GM23338 (cell line): ENCODE results near the gene CCDC124. TPM values are rescaled to one million over a fixed set of nuclear protein-coding genes. Genes with fewer than 3 reads are reported as not detected.

ENCODE experiments used
- ATAC-seq: fragments of 200-7000 bp; cut with Tn5 transposase; 3 replicates; pipeline ENCODE4 v1.9.1; 2020
- DNase-seq: peaks from one replicate; pipeline ENCODE4 v3.0.0-alpha.2; 2015; ENCODE audit warnings: low spot score
- H2AFZ ChIP-seq: fragments of 200-600 bp; sonication (generic); 2 replicates; pipeline ENCODE4 v1.8.0; 2016; ENCODE audit warnings: antibody characterized with exemption, mild to moderate bottlenecking, moderate library complexity
- H3F3A ChIP-seq: fragments of 200-600 bp; sonication (generic); replicated peaks from 2 replicates; pipeline ENCODE4 v1.8.0; 2017; ENCODE audit warnings: antibody characterized with exemption, mixed run types, low read depth
- H3K27ac ChIP-seq: fragments of 200-600 bp; sonication (generic); 2 replicates; pipeline ENCODE4 v1.6.1; 2016; ENCODE audit warnings: low read depth
- H3K27me3 ChIP-seq: fragments of 200-600 bp; sonication (generic); 2 replicates; pipeline ENCODE4 v1.8.0; 2016; ENCODE audit warnings: mild to moderate bottlenecking, mixed run types, moderate library complexity; ENCODE audit not compliant: insufficient read depth
- H3K36me3 ChIP-seq: fragments of 200-600 bp; sonication (generic); 2 replicates; pipeline ENCODE4 v1.8.0; 2016; ENCODE audit warnings: mild to moderate bottlenecking; ENCODE audit not compliant: insufficient read depth
- H3K4me1 ChIP-seq: fragments of 200-600 bp; sonication (generic); 2 replicates; pipeline ENCODE4 v1.8.0; 2016; ENCODE audit warnings: mild to moderate bottlenecking, moderate library complexity; ENCODE audit not compliant: insufficient read depth
- H3K4me2 ChIP-seq: fragments of 200-600 bp; sonication (generic); 2 replicates; pipeline ENCODE4 v1.7.1; 2017; ENCODE audit warnings: mixed run types
- H3K4me3 ChIP-seq: fragments of 200-600 bp; sonication (generic); 2 replicates; pipeline ENCODE4 v1.6.1; 2016; ENCODE audit warnings: mixed run types
- H3K79me2 ChIP-seq: fragments of 200-600 bp; sonication (generic); replicated peaks from 2 replicates; pipeline ENCODE4 v1.8.0; 2017; ENCODE audit warnings: mild to moderate bottlenecking; ENCODE audit not compliant: insufficient read depth
- H3K9me2 ChIP-seq: fragments of 200-600 bp; sonication (generic); 2 replicates; pipeline ENCODE4 v1.8.0; 2017; ENCODE audit not compliant: insufficient read depth
- H4K20me1 ChIP-seq: fragments of 200-600 bp; sonication (generic); replicated peaks from 2 replicates; pipeline ENCODE4 v1.8.0; 2017; ENCODE audit warnings: mild to moderate bottlenecking; ENCODE audit not compliant: insufficient read depth
- H3K27ac Mint-ChIP-seq: 2 replicates; pipeline ENCODE4 v1.8.0; 2020; ENCODE audit warnings: inconsistent platforms, mild to moderate bottlenecking, moderate library complexity, mixed read lengths
- H3K27me3 Mint-ChIP-seq: 3 replicates; pipeline ENCODE4 v1.8.0; 2022; ENCODE audit warnings: low read depth, mild to moderate bottlenecking, moderate library complexity, mixed read lengths, inconsistent platforms; ENCODE audit not compliant: insufficient read depth, poor library complexity
- H3K36me3 Mint-ChIP-seq: 3 replicates; pipeline ENCODE4 v1.8.0; 2021; ENCODE audit warnings: low read depth, mild to moderate bottlenecking, inconsistent platforms, moderate library complexity, mixed read lengths
- H3K4me1 Mint-ChIP-seq: 3 replicates; pipeline ENCODE4 v1.8.0; 2020; ENCODE audit warnings: mild to moderate bottlenecking, inconsistent platforms, mixed read lengths
- H3K4me3 Mint-ChIP-seq: 3 replicates; pipeline ENCODE4 v1.8.0; 2021; ENCODE audit warnings: moderate library complexity, mild to moderate bottlenecking, inconsistent platforms, mixed read lengths
- H3K9me3 Mint-ChIP-seq: 3 replicates; pipeline ENCODE4 v1.8.0; 2020; ENCODE audit warnings: moderate library complexity, mild to moderate bottlenecking, inconsistent platforms, mixed read lengths
- CREB1 ChIP-seq: fragments of 250-450 bp; sonication (Bioruptor Pico); IDR thresholded peaks from 2 replicates; pipeline ENCODE4 v1.5.0; 2020; ENCODE audit warnings: low read depth, mild to moderate bottlenecking, moderate library complexity
- EZH2 ChIP-seq: fragments of 200-600 bp; sonication (generic); IDR thresholded peaks from one replicate; pipeline ENCODE4 v1.8.0; 2017; ENCODE audit warnings: antibody characterized with exemption, mild to moderate bottlenecking, low read depth; ENCODE audit not compliant: unreplicated experiment
- EZH2phosphoT487 ChIP-seq: fragments of 200-600 bp; sonication (generic); IDR thresholded peaks from one replicate; pipeline ENCODE4 v1.8.1; 2018; ENCODE audit warnings: antibody characterized with exemption; ENCODE audit not compliant: unreplicated experiment
- JUNB ChIP-seq: IDR thresholded peaks from one replicate; pipeline ENCODE4 v1.6.1; 2016; ENCODE audit warnings: antibody characterized with exemption; ENCODE audit not compliant: unreplicated experiment
- NANOG ChIP-seq: IDR thresholded peaks from 2 replicates; pipeline ENCODE4 v1.6.1; 2016; ENCODE audit warnings: antibody characterized with exemption, borderline replicate concordance
- POLR2AphosphoS5 ChIP-seq: IDR thresholded peaks from 2 replicates; pipeline ENCODE4 v1.6.1; 2016; ENCODE audit warnings: antibody characterized with exemption, low read depth
- STAT1 ChIP-seq: IDR thresholded peaks from one replicate; pipeline ENCODE4 v1.6.1; 2016; ENCODE audit warnings: antibody characterized with exemption; ENCODE audit not compliant: unreplicated experiment
- ZNF114 ChIP-seq: fragments of 250-450 bp; sonication (Bioruptor Pico); IDR thresholded peaks from 2 replicates; pipeline ENCODE4 v1.5.0; 2020; ENCODE audit warnings: mild to moderate bottlenecking, moderate library complexity
- ZNF331 ChIP-seq: fragments of 250-450 bp; sonication (Bioruptor Pico); IDR thresholded peaks from 2 replicates; pipeline ENCODE4 v1.5.0; 2020; ENCODE audit warnings: low read depth, mild to moderate bottlenecking, moderate library complexity
- polyA plus RNA-seq: library from polyadenylated mRNA; unstranded; fragments of >200 nt; fragmentation: Nextera tagmentation; extraction: Ambion mirVana; gene quantifications from 2 replicates; pipeline ENCODE4 v1.2.1, GENCODE V29; 2016
- total RNA-seq: library from RNA; depleted of rRNA; stranded (reverse); fragments of >200 nt; shearing (Covaris generic); gene quantifications from 2 replicates; pipeline ENCODE4 v1.2.3, GENCODE V29; 2014
- TF ChIP-seq, protein P1 (sequence below), 2 experiments: fragments of 200-600 bp in 1 of 2; sonication (generic) in 1 of 2; conservative IDR thresholded peaks; 2 replicates each; pipeline versions ENCODE4 v1.5.1 to v1.6.1; 2016 to 2017; ENCODE audit warnings: antibody characterized with exemption in 2 of 2, low read depth in 2 of 2, mild to moderate bottlenecking in 2 of 2, moderate library complexity in 1 of 2
- TF ChIP-seq, protein P2 (sequence below): IDR thresholded peaks from one replicate; pipeline ENCODE4 v1.6.1; 2018; ENCODE audit warnings: antibody characterized with exemption; ENCODE audit not compliant: unreplicated experiment

The CCDC124 gene
- total and polyA plus RNA-seq, 2 experiments from 2014 or later: 56.0 to 182 TPM

DNA sequence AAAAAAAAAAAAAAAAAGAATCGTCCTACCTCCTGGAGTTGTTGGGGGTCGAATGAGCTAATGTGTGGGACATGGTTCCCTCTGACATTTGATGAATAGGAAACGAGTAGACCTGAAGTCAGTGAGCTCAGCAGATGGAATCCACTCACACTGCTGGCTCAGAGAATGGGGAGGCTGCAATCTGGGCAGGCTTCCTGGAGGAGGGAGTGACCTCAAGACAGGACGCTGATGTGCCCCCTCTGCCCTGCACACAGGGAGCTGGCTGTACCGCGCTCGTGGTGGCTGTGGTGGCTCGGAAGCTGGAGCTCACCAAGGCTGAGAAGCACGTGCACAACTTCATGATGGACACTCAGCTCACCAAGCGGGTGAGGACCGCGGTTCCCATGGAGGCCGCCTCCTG, 55.3 kb downstream of the CCDC124 start:
- Mint-ChIP-seq H3K9me3 (no peaks in the 10 kb centered on the region), H3K36me3 (no peaks in the 10 kb centered on the region), H3K27ac (no peak overlapping the region), H3K4me3 (no peak overlapping the region), H3K27me3 (peaks cover 20% of the 10 kb centered on the region), H3K4me1 (peaks cover 7% of the 10 kb centered on the region; the same call in 1 of the 3 replicates)
- TF ChIP-seq STAT1 (no peak), EZH2 (no peak), EZH2phosphoT487 (no peak), POLR2AphosphoS5 (no peak), JUNB (no peak), NANOG (no peak), CREB1 (no peak), ZNF114 (CRISPR knock-in tag) (no peak)
- TF ChIP-seq, protein P1, sequence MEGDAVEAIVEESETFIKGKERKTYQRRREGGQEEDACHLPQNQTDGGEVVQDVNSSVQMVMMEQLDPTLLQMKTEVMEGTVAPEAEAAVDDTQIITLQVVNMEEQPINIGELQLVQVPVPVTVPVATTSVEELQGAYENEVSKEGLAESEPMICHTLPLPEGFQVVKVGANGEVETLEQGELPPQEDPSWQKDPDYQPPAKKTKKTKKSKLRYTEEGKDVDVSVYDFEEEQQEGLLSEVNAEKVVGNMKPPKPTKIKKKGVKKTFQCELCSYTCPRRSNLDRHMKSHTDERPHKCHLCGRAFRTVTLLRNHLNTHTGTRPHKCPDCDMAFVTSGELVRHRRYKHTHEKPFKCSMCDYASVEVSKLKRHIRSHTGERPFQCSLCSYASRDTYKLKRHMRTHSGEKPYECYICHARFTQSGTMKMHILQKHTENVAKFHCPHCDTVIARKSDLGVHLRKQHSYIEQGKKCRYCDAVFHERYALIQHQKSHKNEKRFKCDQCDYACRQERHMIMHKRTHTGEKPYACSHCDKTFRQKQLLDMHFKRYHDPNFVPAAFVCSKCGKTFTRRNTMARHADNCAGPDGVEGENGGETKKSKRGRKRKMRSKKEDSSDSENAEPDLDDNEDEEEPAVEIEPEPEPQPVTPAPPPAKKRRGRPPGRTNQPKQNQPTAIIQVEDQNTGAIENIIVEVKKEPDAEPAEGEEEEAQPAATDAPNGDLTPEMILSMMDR (conservative IDR thresholded peaks at IDR 0.05; ENCODE audit: low read depth in 2 of 2): no peak
- TF ChIP-seq, protein P2, sequence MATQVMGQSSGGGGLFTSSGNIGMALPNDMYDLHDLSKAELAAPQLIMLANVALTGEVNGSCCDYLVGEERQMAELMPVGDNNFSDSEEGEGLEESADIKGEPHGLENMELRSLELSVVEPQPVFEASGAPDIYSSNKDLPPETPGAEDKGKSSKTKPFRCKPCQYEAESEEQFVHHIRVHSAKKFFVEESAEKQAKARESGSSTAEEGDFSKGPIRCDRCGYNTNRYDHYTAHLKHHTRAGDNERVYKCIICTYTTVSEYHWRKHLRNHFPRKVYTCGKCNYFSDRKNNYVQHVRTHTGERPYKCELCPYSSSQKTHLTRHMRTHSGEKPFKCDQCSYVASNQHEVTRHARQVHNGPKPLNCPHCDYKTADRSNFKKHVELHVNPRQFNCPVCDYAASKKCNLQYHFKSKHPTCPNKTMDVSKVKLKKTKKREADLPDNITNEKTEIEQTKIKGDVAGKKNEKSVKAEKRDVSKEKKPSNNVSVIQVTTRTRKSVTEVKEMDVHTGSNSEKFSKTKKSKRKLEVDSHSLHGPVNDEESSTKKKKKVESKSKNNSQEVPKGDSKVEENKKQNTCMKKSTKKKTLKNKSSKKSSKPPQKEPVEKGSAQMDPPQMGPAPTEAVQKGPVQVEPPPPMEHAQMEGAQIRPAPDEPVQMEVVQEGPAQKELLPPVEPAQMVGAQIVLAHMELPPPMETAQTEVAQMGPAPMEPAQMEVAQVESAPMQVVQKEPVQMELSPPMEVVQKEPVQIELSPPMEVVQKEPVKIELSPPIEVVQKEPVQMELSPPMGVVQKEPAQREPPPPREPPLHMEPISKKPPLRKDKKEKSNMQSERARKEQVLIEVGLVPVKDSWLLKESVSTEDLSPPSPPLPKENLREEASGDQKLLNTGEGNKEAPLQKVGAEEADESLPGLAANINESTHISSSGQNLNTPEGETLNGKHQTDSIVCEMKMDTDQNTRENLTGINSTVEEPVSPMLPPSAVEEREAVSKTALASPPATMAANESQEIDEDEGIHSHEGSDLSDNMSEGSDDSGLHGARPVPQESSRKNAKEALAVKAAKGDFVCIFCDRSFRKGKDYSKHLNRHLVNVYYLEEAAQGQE: no peak
- Histone ChIP-seq H3K27me3 (no peaks in the 10 kb centered on the region), H2AFZ (no peak overlapping the region), H4K20me1 (peaks cover 3% of the 10 kb centered on the region; the same call in 1 of the 2 replicates), H3K4me2 (no peak overlapping the region), H3K4me1 (no peaks in the 10 kb centered on the region), H3K9me2 (no peaks in the 10 kb centered on the region), H3F3A (no peaks in the 10 kb centered on the region), H3K36me3 (no peaks in the 10 kb centered on the region), H3K27ac (no peak overlapping the region), H3K79me2 (no peaks in the 10 kb centered on the region), H3K4me3 (no peak overlapping the region)
- no peak for ATAC-seq
- DNase-seq: no peak

DNA sequence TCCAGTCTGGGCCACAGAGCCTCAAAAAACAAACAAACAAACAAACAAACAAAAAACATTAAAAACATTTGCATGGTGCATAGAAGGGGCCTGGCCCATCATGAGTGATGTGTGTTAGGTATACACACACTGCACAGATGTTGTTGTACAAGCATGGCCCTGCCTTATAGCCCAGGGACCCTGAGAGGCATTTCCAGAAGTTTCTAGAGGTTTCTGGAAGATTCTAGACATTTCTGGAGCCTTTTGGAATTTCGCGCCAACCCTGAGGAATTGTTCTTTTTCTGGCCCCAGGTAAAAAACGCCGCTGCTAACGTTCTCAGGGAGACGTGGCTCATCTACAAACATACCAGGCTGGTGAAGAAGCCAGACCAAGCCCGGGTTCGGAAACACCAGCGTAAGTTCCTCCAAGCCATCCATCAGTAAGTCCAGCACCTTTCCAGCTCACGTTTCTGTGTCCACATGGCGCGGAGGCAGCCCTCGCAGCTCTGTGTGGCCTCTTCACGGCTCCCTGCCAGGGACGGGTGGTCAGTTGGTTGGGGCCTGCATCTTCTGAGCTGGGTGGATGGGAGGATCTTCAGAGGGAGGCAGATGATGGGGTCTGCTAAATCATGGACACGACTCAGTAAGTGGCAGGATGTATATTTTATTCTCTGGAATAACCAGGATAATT, 56.7 kb downstream of the CCDC124 start:
- Mint-ChIP-seq H3K36me3 (no peaks in the 10 kb centered on the region), H3K27me3 (peaks cover 18% of the 10 kb centered on the region), H3K9me3 (no peaks in the 10 kb centered on the region), H3K4me3 (no peak overlapping the region), H3K4me1 (peaks cover 7% of the 10 kb centered on the region; the same call in 1 of the 3 replicates), H3K27ac (no peak overlapping the region)
- Histone ChIP-seq H3K27me3 (no peaks in the 10 kb centered on the region), H3K4me3 (no peak overlapping the region), H3F3A (no peaks in the 10 kb centered on the region), H3K4me1 (no peaks in the 10 kb centered on the region), H3K36me3 (no peaks in the 10 kb centered on the region), H3K79me2 (no peaks in the 10 kb centered on the region), H3K27ac (no peak overlapping the region), H3K9me2 (no peaks in the 10 kb centered on the region), H3K4me2 (no peak overlapping the region), H4K20me1 (peaks cover 3% of the 10 kb centered on the region; the same call in 1 of the 2 replicates), H2AFZ (no peak overlapping the region)
- DNase-seq (no peak), ATAC-seq (no peak)
- TF ChIP-seq, protein P2: no peak
- TF ChIP-seq, protein P1 (conservative IDR thresholded peaks at IDR 0.05; ENCODE audit: low read depth in 2 of 2): no peak
- TF ChIP-seq EZH2: no peak
- no peak for TF ChIP-seq POLR2AphosphoS5
- no peak for TF ChIP-seq CREB1
- no peak for TF ChIP-seq EZH2phosphoT487
- TF ChIP-seq NANOG: no peak
- no peak for TF ChIP-seq JUNB
- TF ChIP-seq ZNF331 (CRISPR knock-in tag): no peak
- no peak for TF ChIP-seq ZNF114 (CRISPR knock-in tag)
